HG02885 (cell line): ENCODE results near the gene CRKL.

Experiments
- ATAC-seq: cut with Tn5 transposase; IDR thresholded peaks from one replicate; pipeline ENCODE4 v1.9.1; 2021; ENCODE audit warnings: mild to moderate bottlenecking; ENCODE audit not compliant: unreplicated experiment, poor library complexity

Gene CRKL

DNA sequence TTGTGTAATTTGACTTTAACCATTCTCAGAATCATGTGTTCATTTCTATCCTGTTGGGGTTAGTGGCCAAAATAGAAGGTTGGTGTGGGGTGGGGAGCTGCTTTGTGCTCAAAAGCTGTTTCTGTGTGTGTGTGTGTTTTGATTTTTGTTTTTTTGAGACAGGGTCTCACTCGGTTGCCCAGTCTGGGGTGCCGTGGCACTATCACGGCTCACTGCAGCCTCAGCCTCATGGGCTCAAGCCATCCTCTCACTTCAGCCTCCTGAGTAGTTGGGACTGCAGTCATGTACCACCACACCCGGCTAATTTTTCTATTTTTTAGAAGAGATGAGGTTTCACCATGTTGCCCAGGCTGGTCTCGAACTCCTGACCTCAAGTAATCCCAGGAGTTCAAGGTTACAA, 31.8 kb downstream of the CRKL start:
- ATAC-seq = no peak

DNA sequence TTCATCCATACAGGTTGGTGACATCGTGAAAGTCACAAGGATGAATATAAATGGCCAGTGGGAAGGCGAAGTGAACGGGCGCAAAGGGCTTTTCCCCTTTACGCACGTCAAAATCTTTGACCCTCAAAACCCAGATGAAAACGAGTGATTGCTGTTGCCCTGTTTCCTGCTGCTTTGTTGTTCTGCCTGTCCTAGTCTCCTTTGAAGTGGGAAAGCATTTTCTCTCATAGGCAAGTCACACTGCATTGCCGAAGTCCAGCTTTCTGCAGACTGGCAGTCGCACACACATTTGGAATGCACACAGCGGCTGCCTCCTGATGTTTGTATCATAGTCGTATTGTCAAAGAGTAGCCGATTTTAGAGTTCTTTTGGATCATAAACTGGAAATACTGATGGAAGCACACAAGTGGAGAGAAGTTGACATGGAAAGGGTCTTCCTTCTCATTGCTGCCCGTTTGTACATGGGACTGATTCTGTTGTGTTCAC, 32.5 kb downstream of the CRKL start:
- no peak for ATAC-seq

DNA sequence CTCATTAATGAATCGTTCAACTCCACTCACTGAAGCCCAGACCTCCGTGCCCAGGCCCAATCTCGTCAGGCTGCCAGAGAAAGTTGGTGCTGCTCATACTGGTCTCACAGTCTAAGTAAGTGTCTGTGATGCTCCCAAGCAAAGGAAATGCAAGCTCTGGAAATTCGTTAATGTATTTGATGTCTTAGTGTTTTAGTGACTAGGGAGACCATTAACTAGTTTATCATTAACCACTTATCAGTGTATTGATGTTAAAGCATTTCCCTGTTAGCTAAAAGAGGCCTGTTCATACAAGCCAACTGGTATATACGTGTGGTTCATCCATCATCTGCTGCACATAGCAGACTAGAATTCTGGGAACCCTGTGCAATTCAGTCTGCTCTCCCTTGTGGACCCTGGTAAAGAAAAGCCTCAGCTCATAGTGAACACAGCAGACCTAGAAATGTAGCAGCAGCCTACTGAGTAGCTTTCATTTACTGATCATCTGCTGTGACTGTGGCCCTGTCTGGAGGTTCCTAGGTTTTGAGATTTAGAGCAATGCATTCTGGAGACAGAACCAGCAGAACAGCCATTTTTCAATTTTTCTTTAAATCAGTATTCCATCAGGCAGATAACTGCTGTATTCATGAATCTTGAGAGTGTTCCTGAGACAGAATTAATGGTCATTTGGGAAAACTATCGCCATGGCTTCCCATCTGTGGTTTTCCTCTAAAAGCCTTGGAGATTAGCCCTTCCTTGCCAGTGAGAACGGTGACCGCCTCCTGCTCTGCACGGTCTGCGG, 34.1 kb downstream of the CRKL start:
- no peak for ATAC-seq

DNA sequence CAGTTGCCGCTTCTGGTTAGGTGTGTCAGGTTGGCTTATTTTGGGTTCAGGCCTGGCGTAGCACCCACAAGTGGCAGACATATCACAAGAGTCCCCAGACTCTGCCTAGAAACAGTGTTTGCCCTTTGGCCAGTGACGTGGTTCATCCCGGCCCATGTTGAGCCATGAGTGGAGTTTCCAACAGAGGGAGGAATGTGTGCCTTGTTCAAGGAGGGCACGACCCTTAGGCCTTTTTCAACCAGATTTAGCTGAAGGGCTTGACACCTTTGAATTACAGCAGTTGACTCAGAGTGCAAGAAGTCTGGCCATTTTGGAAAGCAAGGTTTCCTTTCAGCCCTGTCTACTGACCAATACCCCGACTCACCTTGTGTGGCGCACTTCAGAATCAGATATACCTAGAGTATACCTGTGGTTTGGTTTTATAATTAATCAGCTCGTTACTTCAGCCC, 34.7 kb downstream of the CRKL start:
- ATAC-seq = no peak

DNA sequence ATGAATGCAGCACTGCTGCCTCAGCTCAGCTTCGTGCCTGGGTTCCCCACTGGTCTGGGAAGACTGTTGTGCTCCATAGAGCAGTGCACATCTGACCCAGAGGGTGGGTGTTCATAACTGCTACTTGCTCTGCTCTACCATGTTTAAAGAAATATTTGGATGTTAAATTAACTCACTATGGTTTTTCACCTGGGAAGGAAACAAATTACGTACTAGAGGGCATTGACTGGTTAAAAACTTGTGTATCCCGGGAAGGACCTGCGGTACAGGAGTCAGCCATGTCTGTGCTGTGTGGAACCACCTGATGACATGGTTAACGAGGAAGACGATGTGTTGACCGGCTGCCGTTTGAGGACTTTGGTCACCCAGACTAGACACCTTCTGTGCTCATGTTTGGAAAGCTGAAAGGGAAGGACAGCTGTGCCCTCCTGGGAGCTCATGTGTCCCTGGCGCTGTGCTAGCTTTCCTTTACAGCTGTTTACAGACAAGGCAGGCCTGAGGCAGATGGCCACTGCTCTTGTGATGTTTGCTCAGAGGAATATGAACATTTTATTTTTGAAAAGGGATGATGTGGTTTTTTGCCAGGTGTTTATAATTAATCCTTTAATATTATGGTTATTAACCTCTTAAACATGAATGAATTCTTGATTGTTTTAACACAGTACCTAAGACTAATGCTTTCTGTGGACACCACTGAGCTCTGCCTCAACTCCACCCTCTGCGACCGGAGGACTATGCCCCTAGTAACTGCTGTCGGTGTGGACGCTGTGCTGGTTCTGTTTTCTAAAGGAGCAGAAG, 35.5 kb downstream of the CRKL start:
- no peak for ATAC-seq

DNA sequence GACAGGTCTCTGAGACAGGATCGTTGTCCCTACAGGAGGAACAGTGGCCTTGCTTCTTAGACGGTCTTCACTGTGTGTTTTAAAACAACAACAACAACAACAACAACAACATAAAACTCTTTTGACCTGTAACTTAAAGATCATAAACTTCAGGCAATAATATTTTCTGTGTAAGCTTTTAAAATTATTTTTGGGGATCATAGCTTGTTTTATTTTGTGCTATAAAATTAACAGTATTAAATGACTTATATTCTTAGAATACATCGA, 36.1 kb downstream of the CRKL start:
- ATAC-seq = no peak

DNA sequence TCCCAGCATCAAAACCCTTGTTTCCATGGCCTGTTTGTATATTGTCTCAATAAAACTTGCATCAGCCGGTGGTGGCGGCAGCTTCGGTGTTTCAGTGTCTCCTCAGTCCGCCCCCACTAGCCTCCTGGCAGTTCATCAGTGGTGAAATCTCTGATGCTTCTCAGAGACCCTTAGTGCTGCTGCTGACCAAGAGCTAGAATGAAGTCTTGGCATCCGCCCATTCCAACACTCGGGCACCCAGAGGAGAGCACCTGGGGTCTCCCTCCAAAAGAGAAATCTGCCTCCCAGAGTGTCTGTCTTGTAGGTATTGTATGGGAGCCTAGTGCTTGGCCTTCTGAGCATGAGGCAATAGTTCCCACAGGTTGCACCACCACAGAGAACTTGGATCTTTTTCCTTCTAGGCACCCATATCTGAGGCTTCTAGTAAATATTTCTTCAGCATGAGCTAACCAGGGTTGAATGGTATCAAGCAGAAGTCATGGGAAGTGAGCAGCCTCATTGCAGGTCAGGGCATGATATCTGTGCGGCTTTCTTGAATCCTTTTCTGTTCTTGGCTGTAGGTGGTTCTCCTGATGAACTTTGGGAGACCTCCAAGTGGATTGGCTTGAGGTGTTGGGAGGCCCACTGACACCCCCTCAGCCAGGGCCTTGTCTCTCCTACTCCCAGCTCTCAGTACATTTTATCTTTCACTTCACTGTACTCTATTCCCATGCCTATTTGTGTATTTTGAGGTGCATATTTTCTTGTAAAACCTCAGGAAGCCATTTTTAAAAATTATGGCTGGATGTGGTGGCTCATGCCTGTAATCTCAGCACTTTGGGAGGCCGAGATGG, 36.7 kb downstream of the CRKL start:
- ATAC-seq = no peak

DNA sequence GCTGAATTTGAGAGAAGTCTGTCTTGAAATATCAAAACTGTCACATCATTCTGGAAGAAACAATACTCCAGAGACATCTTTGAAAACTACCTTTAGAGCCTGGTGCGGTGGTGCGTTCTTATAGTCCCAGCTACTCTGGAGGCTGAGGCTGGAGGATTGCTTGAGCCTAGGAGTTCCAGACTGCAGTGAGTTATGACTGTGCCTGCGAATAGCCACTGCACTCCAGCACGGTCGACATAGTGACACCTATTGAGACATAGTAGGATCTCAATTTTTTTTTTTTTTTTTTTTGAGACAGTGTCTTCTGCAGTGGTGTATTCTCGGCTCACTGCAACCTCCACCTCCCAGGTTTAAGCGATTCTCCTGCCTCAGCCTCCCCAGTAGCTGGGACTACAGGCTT, 38.3 kb downstream of the CRKL start:
- no peak for ATAC-seq

DNA sequence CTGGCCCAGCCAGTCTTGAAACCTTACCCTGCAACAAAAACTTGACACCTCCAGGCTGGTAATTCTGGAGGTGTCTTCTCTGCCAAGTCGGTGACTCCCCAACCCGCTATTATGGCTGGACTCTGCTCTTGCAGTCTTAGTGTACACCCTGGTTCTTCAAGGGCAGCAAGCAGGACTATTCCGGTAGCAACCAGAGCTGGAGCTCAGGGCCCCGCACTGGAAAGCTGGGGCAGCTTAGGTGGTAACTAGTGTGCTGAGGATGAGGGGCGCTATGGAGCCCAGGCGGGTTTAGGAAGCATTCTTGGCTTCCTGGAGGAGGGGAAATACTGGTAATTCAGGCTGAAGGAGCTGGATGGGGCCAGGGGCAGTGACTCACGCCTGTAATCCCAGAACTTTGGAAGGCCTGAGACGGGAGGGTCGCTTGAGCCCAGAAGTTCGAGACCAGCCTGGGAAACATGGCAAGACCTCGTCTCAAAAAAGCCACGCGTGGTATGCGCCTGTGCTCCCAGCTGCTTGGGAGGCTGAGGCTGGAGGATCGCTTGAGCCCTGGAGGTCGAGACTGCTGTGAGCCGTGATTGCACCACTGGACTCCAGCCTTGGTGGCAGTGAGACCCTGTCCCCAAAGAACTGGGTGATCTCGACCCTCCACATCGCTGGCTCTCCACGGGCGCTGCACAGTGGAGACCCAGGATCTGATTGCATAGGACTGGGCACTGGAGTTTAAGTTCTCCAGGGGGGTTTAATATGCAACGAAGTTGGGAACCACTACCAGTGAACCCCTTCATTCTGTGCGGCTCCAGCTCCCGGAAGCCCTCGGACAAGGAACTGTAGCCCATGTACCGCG, 39.3 kb downstream of the CRKL start:
- no peak for ATAC-seq

DNA sequence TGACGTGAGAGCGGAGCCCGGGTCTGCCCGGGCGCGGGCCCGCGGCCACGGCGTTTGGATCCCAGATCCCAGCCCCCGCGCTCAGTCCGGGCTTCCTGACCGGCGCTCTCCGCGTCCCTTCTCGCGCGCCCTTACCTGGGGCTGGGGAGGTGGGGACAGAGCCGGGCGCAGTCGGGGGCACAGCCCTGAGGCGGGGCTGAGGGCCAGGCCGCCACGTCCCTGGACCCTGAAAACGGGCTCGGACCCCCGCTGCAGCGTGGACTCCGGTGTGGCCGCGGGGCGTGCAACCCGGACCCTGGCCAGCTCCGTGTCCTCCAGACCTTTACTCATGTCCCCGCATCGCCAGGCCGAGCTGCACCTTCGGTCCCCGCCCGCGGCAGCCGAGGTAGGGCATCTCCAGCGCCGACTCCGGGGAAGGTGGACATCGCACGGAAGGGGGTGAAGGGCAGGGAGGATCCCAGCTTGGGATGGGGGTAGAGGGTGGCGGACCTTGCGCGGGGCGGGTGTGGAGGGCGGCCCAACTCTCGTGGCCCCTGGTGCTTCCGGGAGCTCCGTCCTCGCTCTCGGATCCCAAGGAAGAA, 40.0 kb downstream of the CRKL start:
- ATAC-seq = no peak

DNA sequence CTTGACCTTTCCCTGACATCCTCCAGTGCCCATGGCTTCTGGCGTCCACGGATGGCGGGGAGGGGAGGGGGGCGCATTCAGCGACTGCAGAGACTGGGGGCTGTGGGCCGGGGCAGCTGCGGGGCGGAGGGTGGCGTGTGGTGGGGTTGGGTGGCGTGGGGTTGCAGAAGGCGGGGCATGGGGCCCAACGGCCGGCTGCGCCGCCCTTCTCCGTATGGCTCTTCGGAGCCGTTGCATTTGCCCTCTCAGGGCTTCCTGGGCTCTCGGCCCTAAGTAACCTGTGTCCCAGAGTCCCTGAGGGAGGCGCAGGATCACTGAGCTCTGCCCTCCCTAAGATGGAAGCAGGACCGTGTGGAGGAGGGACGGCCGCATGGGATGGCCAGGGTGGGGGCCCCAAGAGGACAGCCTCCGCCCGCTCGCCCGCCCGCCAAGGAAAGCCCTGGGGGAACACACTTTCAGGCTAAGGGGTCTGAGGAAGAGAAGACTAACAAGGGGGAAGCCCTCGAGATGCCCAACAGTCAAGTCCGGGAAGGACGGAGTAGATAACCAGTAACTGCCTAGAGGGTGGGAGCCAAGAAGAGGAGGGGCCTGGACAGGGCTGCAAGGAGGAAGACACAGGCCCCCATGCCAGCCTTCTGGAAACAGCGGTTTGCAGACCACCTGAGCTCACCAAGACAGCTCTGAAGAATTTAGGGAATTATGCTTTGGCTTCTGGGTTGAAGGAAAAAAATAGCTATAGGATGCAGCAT, 40.6 kb downstream of the CRKL start:
- ATAC-seq = no peak

DNA sequence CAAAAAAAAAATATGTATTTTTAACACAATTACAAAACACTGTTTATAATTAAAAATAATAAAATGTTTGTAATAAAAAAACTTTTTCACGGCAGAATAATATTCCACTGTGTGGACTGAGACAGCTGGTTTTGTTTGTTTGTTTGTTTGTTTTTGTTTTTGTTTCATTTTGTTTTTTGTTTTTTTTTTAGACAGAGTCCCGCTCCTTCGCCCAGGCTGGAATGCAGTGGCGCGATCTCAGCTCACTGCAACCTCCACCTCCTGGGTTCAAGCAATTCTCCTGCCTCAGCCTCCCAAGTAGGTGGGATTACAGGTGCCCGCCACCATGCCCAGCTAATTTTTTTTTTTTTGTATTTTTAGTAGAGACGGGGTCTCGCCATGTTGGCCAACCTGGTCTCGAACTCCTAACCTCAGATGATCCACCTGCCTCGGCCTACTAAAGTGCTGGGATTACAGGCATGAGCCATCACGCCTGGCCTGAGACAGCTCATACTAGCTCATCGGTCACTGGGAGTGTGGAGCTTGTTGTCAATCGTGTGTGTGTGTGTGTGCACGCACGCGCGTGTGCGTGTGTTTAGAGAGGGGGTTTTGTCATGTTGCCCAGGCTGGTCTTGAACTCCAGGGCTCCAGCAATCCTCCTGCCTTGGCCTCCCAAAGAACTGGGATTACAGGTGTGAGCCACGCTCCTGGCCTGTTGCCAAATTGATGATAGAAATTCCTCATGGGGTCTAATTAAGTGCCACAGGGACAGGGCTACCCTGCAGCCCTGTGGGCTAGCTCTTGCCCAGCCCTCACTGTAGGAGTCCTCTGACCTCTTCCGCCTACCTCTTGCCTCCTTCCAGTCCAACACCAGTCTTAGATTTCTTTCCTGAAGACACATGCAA, 42.6 kb downstream of the CRKL start:
- ATAC-seq = no peak

DNA sequence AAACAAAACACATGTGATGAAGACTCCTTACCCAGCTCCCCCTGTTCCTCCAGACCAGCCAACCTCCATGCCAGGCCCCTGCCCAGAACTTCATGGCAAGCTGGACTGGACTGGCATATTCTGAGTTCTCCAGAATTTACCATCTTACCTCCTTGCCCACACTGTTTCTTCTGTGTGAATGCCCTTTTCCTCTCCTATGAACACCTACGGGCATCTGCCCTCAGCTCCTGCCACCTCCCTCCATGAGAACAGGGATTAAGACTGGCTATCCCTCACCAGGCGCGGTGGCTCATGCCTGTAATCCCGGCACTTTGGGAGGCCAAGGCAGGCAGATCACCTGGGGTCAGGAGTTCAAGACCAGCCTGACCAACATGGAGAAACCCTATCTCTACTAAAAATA, 43.4 kb downstream of the CRKL start:
- no peak for ATAC-seq

DNA sequence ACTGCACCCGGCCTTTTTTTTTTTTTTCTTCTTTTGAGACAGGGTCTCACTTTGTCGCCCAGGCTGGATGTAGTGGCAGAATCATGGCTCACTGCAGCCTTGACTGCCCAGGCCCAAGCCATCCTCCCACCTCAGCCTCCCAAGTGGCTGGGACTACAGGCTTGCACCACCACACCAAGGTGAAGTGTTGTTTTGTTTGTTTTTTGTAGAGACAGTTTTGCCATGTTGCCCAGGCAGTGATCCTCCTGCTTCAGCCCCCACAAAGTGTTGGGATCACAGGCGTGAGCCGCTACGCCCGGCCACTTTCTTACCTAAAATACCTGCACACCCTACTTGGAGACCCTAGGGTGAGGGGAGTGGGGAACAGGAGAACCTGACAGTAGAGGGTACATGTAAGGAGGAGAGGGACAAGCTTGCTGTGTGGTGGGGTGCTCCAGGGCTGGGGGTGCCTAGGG, 45.3 kb downstream of the CRKL start:
- no peak for ATAC-seq

DNA sequence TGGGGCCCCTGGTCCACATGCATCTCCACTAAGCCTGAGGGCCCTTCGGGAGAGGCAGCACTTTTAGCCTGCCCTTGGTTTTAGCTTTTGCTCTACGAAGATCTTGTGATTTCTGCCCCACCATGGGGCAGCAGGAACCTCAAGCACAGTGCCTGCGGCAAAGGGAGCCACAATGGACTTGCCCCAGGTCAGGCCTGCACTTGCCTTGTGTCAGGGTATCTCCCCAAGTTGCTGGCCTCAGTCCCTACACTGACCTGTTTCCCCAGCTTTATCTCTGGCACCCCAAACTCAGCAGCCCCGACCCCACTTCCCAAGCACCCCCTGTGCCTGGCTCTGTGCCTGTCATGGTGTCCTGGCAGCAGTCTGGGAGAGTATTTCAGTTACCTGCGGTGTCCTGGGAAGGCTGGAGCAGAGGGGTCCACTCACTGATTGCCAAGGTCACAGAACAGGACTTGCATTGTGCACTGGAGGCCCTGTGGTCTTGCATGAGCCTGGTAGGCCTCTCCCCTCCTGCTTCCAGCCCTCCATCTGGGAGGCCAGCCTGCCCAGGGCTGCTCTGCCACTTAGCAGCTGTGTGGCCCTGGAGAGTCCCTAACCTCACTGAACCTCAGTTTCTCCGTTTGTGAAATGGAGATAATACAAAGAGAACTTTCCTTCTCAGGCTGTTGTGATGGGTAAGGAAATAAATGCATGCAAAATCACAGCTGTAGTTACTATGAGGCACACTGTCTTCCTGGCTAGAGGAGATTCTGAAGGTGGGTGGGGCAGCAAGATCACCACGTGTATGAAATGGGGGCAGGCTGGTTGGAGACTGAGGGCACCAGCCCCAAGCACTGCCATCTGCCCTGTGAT, 46.2 kb downstream of the CRKL start:
- ATAC-seq = no peak

DNA sequence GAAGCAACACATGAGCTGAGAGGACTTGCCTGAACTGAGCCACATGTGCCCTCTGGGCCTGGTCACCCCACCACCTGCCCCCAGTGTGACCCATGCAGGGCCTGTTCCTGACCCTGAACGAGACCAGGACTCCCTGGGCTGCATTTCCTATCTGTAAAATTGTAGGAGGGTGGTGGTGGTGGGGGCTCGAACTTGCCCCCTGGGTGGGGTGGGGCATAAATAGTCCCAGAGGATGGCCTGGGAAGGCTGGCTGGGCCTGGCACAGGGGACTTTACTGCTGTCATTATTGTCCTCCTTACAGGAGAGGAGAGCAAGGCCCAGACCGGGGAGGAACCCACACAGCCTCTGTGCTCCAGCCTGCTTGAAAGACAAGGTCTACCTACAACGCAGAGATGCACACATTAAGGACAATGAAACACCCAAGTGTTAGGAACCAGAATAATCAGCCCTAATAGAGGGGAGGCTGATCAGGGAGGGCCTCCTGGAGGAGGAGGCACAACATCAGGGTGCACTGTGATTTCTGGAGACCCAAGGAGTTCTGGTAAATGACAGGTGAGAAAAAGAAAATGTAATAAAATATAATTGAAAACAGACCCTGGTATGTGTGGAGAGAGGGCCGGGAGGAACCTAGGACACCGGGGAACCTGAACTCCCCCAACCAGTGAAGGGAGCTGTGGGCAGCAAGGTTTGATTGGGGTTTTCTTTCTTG, 47.0 kb downstream of the CRKL start:
- no peak for ATAC-seq

DNA sequence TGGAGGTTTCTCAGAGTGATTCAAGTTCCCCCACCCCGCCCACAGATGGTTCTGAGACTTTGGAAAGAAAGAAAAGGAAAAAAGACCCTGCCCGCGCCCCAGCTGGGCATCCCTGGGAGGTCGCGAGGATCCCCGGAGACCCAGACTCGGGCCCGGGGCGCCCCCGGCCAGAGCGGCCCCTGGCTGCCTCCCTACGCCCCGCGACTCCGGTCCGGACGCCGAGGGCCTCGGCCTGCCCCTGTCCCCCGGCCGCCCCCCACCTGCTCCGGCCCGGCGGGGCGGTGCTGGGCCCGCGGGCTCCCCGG, 47.5 kb downstream of the CRKL start:
- no peak for ATAC-seq
